GM19193 (cell line): ENCODE results near the gene RRP9.

Experiments used
- POLR2A ChIP-seq: IDR thresholded peaks from 4 replicates; pipeline ENCODE4 v1.6.1; 2011; ENCODE audit not compliant: insufficient read depth, insufficient read length; ENCODE audit errors: extremely low read depth

The RRP9 gene

DNA sequence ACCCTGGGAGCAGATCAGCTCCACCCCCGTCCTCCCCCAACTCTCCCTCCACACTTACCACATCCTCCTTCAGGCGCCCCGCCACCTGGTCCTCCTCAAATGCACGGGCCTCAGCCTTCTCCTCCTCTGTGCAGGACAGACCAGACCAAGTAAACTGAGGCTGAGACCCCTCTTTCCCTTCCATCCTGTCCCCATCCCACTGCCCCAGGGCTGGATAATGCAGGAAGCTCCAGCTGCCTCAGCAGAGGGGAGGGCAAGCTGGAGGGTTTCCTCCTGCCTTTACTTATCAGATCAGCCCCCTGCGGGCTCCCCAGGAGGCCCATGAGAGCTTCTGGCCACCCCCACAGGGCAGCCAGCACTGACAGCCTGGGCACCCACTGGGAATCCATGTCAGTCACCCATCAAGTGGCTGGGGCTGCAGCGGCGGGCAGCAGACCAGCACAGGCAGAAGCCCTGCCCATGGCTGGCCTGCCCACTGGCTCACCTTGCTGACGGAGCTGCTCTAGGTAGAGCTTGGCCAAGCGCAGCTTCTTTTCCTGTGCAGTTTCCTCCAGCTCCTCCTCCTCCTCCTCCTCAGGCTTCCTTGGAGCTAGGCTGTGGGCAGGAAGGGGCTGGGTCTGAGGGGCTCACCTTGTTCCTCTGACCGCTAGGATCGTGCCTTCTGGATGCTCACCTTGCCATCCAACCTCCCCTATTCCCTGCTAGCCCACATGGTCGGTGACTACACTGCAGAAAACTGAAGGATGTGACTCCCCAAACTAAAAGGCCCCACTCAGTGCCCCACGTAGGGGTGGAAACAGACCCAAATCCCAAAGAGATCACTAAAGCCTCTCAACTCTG lies 3.9 kb downstream of the RRP9 start:
- TF ChIP-seq POLR2A: no peak

DNA sequence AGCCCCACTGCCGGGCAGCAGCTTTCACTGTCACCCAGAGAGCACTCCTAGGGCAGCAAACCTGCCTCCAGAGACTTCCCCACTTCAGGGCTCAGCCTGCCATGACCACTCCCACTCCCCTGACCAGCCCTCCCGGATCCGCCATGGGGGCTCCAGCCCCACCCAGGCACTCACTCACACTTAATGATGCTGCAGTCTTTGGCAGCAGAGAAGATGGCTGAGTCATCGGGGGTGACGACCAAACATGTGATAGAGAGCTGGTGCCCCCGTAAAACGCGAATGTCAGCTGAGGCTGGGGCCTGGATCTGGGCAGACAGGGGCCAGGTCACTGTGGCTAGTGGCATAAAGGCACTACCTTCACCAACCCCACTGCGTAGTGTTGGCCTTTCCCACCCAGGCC lies 4.7 kb downstream of the RRP9 start:
- no peak for TF ChIP-seq POLR2A

DNA sequence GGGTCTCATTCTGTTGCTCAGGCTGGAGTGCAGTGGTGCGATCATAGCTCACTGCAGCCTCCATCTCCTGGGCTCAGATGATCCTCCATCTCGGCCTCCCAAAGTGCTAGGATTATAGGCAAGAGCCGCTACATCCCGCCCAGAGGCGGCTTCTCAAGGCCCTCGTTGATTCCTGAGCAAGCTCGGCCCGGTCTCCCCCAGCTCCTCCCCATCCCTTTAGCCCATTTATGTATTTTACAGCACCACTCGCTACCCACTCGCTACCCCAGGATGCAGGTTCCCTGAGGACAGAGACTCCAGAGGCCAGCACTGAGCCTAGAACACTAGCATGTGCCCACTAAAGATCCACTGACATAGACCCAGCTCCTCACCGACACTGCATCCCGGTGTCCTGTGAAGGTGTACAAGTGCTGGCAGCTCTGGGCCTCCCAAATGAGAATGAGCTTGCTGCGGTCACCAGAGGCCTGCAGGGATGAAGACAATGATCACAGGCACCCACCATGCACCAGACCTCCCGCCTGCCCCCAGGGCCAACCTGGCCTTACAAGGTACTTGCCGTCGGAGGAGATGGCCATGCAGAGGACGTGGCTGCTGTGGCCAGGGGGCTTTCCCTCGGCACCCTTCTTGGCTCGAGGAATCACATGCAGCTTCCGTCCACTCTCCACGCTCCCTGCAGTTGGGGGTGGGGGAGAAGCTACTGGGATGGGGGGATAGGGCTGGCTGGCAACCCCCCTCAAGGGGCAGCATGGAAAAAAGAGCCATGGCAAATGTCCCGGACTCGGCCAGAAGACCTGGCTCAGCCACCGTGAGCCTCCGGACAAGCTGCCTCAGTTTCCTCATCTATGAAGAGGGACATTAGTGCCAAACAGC lies 5.6 kb downstream of the RRP9 start:
- no peak for TF ChIP-seq POLR2A

DNA sequence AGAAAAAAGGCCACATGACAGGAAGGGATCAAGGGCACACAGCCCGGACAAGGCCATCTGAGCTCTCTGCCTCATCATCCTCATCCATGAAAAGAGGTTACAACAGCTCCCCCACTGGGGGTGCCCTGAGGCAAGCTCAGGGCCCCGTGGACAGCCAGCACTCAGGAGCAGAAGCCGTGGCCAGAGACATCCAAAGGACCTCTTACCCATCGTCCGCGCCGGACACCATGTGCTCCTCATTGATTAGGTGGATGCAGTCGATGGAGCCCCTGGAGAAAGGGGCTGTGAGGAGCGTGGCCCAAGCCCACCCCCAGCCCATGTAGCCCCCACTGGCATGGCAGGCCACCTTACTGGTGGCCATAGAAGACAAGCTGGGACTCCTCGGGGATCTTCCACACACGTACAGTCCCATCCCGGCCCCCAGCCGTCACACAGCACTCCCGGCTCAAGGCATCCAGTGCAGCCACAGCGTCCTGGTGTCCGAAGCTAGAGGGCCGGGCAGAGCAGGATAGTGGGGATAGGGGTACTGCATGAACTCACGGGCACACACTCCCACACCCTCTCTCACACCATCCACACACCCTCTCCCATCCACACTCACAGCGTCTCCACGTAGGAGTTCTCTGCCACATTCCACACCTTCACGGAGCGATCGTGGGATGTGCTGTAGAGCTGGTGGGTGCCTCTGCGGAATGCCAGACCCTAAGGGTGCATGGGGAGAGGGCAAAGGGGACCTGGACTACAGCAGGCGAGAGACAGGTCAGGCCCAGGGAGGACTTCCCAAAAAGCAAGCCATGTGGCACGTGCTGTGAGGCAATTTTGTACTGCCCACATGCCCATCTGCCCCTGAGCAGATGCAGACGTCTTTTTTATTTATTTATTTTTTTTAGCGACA lies 6.5 kb downstream of the RRP9 start:
- no peak for TF ChIP-seq POLR2A

DNA sequence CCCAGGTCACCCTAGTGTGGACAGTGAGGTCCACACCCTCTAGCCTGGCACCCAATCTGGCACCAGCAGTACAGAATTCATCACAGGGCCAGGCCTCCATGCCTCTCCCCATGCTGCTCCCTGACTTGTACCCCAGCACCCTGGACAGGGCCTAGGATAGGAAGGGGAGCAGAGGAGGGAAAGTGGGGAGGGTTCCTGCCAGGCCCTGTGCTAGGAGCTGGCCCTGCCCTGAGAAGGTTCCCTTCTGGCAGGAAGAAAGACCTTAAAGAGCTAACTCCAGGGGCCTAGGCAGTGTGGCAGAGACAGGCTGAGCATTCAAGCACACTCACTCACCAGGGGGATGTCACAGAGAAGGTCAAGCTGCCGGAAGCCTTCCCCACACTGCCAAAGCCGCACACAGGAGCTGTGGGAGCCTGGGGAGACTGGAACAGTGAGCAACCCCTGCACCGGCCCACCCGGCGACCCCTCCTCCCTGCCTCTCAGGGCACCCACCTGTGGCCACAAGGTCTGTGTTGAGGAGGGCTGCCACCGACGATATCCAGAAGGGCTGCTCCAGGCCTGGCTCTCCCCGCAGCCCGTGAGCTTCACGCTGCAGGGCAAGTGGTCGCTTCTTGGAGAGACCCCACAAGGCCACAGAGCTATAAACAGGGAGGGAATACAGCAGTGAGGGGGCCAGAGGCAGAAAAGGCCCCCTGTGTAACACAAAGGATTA lies 7.4 kb downstream of the RRP9 start:
- no peak for TF ChIP-seq POLR2A

DNA sequence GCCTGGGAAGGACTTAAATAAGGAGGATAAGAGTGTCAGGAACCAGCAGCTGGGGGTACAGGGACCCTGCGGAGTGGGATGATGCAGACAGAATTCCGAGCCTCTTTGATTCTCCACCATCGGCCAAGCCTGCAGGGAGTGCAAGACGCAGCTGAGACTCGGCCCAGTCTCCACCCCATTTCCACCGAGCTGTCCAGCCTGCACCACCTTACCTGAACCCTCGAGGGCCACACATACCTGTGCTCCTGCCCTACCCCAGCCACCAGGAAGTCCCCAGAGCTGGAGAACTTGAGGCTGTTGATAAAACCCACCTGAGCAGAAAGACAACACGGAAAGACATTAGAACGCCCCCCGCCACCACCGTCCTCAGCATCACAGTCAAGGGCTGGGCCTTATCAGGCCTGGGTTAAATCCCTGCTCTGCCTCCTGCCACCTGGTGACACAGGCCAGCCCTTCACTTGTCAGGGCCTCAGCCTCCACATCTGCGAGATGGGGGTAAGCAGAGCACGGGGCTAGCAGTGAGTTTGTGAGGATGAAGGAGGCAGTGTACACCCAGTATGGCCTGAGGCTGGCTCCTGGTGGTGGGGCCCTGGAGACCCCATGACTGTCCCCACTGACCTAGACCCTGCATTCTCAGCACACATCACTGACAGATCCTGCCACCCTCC lies 8.1 kb downstream of the RRP9 start:
- TF ChIP-seq POLR2A: no peak

DNA sequence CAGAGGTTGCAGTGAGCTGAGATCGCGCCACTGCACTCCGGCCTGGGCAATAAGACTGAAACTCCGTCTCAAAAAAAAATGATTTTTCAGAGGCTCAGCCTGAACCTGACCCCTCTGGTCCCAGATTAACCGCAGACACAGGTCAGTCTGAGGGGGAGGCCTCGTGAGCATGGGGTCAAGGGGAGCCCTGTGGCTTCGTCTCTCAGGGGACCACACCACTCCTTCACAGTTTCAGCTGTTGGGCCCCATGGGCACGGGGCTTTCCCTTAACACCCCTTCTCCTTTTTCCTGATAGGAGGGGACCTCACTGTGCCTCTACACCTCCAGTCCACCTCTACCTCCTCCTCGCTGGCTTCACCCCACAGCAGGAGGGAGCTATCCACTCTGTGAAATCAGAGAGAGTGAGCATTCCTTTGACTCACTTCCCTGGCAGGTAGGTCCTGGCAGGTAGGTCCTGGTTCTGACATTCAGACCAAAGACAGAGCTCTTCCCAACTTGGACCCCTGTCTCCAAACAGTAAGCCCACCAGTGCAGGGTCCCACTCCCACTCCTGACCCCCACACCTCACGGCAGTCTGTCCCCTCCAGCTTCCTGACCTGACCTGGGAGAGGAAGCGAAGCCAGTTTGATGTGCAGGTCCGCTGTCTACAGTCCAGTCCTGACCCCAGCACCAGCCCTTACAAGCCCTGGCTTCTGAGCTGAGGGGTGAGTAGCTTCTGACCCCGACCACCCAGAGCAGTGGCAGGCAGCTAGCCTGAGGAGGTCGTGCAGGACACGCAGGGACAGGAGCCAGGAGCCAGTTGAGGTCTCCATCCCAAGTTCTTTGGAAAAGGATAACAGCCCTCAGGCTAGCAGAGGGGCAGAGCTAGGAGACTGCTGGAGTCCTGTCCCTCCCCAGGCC lies 9.0 kb downstream of the RRP9 start:
- no peak for TF ChIP-seq POLR2A

DNA sequence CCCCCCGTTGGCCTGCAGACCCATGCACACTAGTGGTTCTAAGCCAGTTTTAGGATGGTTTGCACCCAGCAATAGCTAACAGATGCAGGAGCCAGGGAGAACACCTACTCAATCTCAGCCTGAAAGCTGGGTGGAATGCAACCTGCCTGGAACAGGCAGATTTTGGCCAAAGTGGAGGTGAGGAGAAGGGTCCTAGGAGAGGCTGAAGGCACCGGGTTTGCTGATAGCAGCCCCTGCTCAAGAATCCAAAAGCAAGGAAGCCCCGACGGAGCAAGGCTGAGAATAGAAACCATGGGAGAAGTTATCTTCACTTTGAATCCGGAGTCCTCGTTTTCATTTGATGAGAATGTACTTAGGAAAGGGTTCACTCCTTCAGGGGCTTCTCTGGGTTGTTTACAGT lies 9.9 kb downstream of the RRP9 start:
- TF ChIP-seq POLR2A: no peak

DNA sequence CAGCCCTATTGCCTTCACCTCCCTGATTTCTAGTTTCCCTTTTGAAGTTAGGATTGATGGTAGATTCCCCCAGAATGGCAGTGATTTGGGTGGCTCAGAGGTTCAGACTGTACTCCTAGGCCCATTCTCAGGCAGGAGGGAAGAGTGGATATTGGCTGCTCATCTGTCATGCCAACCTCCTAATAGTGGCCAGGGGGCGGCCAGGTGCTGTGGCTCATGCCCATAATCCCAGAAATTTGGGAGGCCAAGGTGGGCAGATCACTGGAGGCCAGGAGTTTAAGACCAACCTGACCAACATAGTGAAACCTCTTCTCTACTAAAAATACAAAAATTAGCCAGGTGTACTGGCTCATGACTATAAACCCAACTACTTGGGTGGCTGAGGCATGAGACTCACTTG lies 11.3 kb downstream of the RRP9 start:
- no peak for TF ChIP-seq POLR2A

DNA sequence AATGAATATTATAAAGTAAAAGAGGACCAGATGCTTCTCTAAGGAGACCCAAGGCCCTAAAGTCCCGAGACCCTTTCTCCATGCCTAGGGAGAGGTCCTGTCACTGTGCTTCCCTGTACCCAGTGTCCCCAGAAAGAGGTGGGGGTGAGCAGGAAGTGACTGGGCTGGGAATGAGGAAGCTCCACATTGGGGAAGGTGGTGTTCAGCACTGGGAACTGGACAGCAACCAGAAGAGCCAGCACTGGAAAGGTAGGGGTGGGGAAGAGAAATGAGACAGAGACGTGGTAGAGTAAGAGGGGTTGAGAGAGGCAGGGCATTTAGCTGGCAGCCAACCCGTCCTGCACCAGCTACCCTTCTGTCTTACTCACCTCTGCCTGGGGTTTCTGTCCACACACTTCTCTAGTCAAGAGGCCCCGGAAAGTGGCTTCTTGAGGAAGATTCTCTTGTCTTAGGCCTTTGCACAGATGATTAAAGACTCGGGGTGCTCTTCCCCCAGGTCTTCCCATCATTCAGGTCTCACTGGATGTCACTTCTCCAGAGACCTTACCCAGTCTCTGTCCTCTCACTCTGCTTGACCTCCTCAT lies 12.2 kb downstream of the RRP9 start:
- TF ChIP-seq POLR2A: no peak

DNA sequence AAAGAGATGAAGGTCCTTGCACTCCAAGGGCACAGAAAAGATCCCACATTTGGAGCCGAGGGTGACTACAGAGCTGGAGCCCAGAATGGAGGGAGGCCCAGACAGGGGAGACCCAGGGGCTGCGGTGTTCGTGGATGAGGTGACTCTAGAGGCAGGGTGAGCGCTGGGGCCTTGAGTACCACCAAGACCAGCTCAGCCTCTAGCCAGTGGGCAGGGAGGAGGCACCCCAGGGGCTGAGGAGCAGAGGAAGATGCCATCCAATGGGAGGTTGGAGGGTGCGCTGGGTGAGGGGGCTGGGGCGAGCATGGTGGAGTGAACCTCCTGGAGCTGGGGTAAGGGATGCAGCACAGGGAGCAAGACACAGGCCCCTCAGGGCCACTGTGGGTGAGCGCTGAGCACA lies 13.3 kb downstream of the RRP9 start:
- no peak for TF ChIP-seq POLR2A

DNA sequence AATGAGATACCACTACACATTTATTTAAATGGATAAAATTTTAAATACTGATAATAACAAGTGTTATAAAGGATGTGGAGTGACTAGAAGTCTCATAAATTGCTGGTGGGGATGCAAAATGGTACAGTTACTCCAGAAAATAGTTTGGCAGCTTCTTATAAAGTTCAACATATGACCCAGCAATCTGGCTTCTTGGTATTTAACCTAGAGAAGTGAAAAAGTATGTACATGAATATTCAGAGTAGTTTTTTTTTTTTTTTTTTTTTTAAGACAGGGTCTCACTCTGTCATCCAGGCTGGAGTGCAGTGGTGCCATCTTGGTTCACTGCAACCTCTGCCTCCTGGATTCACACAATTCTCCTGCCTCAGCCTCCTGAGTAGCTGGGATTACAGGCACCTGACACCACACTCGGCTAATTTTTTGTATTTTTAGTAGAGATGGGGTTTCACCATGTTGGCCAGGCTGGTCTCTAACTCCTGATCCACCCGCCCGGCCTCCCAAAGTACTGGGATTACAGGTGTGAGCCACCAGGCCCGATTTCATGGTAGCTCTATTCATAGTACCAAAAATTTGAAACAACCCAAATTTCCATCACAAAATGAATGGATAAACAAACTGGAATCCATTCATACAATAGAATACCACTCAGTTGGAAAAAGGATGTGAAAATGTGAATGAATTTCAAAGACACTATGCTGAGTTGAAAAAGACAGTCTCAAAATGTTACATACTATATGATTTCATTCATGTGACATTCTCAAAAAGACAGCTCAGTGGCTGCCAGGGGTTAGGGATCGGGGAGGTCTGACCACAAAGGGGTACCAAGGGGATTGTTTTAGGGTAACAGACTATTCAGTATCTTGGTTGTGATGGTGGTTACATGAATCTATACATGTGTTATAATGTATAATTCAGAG lies 14.4 kb downstream of the RRP9 start:
- no peak for TF ChIP-seq POLR2A

DNA sequence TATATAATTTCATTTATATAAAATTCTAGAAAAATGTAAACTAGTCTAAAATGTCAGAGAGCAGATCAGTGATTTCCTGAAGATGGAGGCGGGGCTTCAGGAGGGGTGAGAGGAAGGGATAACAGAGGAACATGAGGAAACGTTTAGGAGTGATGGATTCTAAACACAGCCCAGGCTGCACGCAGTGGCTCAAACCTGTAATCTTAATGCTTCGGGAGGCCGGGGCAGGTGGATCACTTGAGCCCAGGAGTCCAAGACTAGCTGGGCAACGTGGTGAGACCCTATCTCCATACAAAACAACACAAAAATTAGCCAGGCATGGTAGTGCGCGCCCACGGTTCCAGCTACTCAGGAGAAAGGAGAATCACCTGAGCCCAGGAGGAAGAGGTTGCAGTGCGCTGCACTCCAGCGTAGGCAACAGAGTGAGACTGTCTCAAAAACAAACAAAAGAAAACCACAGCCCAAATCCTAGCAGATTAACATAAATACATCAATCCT lies 20.6 kb downstream of the RRP9 start:
- TF ChIP-seq POLR2A: no peak
